ENCODE measurements around the gene PDZK1.

PDZK1 gene

GRCh38 chr1:145706086-145706664 lies 993 bp downstream of the PDZK1 start:
- Histone ChIP-seq H3K36me3 (ENCODE audit: control insufficient read depth, insufficient read depth, low read length) (no peaks in the 10 kb centered on the region), H3K4me3 (ENCODE audit: low read length) (no peak overlapping the region), H3K18ac (ENCODE audit: low read length) (no peak overlapping the region), H3K79me2 (ENCODE audit: control insufficient read depth, insufficient read depth, low read length) (no peaks in the 10 kb centered on the region), H3K23ac (ENCODE audit: low read length) (no peak overlapping the region), H3K56ac (ENCODE audit: low read length) (no peak overlapping the region), H3K27me3 (ENCODE audit: insufficient read depth, low read length, poor library complexity) (no peaks in the 10 kb centered on the region), H4K5ac (ENCODE audit: low read length) (no peak overlapping the region), H2AK5ac (ENCODE audit: low read length) (no peak overlapping the region), H3K27ac (ENCODE audit: low read depth, low read length) (no peak overlapping the region), H2BK15ac (replicated peaks; ENCODE audit: low read depth) (no peak overlapping the region), H2BK5ac (ENCODE audit: low read length) (no peak overlapping the region), H3K4ac (ENCODE audit: low read depth, low read length) (no peak overlapping the region), H3K9ac (ENCODE audit: low read length) (no peak overlapping the region), H3K4me1 (ENCODE audit: control insufficient read depth, low read depth, low read length) (peaks cover 3% of the 10 kb centered on the region), H4K8ac (ENCODE audit: low read depth, low read length) (no peak overlapping the region), H3K4me2 (ENCODE audit: low read length) (no peak overlapping the region), H2BK120ac (ENCODE audit: low read depth, low read length) (no peak overlapping the region), H3K79me1 (ENCODE audit: low read length) (no peaks in the 10 kb centered on the region)
- no CpG with 5 or more reads among the region's 2 CpGs for WGBS (ENCODE audit: extremely low coverage, insufficient coverage, low lambda C conversion rate)
- DNase-seq, result no peak

- no peak overlapping the region for H3K4me3 ChIP-seq (ENCODE audit: low read length)
- no peak overlapping the region for H2BK15ac ChIP-seq (replicated peaks; ENCODE audit: low read depth)
- no CpG with 5 or more reads among the region's 7 CpGs for WGBS (ENCODE audit: extremely low coverage, insufficient coverage, low lambda C conversion rate)
- peaks cover 3% of the 10 kb centered on the region for H3K4me1 ChIP-seq (ENCODE audit: control insufficient read depth, low read depth, low read length)
- H3K79me2 ChIP-seq (ENCODE audit: control insufficient read depth, insufficient read depth, low read length), result no peaks in the 10 kb centered on the region
- H3K56ac ChIP-seq (ENCODE audit: low read length), result no peak overlapping the region
- no peak overlapping the region for H3K4ac ChIP-seq (ENCODE audit: low read depth, low read length)
- no peak overlapping the region for H2AK5ac ChIP-seq (ENCODE audit: low read length)
- H3K9ac ChIP-seq (ENCODE audit: low read length), result no peak overlapping the region
- no peak overlapping the region for H4K8ac ChIP-seq (ENCODE audit: low read depth, low read length)
- H3K27ac ChIP-seq (ENCODE audit: low read depth, low read length), result no peak overlapping the region
- no peak overlapping the region for H3K18ac ChIP-seq (ENCODE audit: low read length)
- no peak for DNase-seq
- no peaks in the 10 kb centered on the region for H3K36me3 ChIP-seq (ENCODE audit: control insufficient read depth, insufficient read depth, low read length)
- no peak overlapping the region for H2BK5ac ChIP-seq (ENCODE audit: low read length)
- no peak overlapping the region for H3K23ac ChIP-seq (ENCODE audit: low read length)
- no peaks in the 10 kb centered on the region for H3K79me1 ChIP-seq (ENCODE audit: low read length)
- no peak overlapping the region for H3K4me2 ChIP-seq (ENCODE audit: low read length)
- H2BK120ac ChIP-seq (ENCODE audit: low read depth, low read length), result no peak overlapping the region
- H3K27me3 ChIP-seq (ENCODE audit: insufficient read depth, low read length, poor library complexity), result no peaks in the 10 kb centered on the region
- H4K5ac ChIP-seq (ENCODE audit: low read length), result no peak overlapping the region
These were observed 1.5 kb downstream of the PDZK1 start for GRCh38 chr1:145705622-145706021.

GRCh38 chr1:145702826-145703225 lies 4.3 kb downstream of the PDZK1 start:
- Histone ChIP-seq H4K8ac (ENCODE audit: low read depth, low read length) (no peak overlapping the region), H3K9ac (ENCODE audit: low read length) (no peak overlapping the region), H3K18ac (ENCODE audit: low read length) (no peak overlapping the region), H3K23ac (ENCODE audit: low read length) (no peak overlapping the region), H2BK15ac (replicated peaks; ENCODE audit: low read depth) (no peak overlapping the region), H3K27me3 (ENCODE audit: insufficient read depth, low read length, poor library complexity) (no peaks in the 10 kb centered on the region), H2BK5ac (ENCODE audit: low read length) (no peak overlapping the region), H3K27ac (ENCODE audit: low read depth, low read length) (no peak overlapping the region), H3K79me2 (ENCODE audit: control insufficient read depth, insufficient read depth, low read length) (no peaks in the 10 kb centered on the region), H4K5ac (ENCODE audit: low read length) (no peak overlapping the region), H3K36me3 (ENCODE audit: control insufficient read depth, insufficient read depth, low read length) (no peaks in the 10 kb centered on the region), H3K4ac (ENCODE audit: low read depth, low read length) (no peak overlapping the region), H2BK120ac (ENCODE audit: low read depth, low read length) (no peak overlapping the region), H3K4me2 (ENCODE audit: low read length) (no peak overlapping the region), H2AK5ac (ENCODE audit: low read length) (no peak overlapping the region), H3K56ac (ENCODE audit: low read length) (no peak overlapping the region), H3K4me3 (ENCODE audit: low read length) (no peak overlapping the region), H3K79me1 (ENCODE audit: low read length) (no peaks in the 10 kb centered on the region), H3K4me1 (ENCODE audit: control insufficient read depth, low read depth, low read length) (peaks cover 3% of the 10 kb centered on the region)
- no peak for DNase-seq
- WGBS (ENCODE audit: extremely low coverage, insufficient coverage, low lambda C conversion rate), result no CpG with 5 or more reads among the region's 7 CpGs

- Histone ChIP-seq H3K36me3 (ENCODE audit: control insufficient read depth, insufficient read depth, low read length) (no peaks in the 10 kb centered on the region), H2BK15ac (replicated peaks; ENCODE audit: low read depth) (no peak overlapping the region), H3K23ac (ENCODE audit: low read length) (no peak overlapping the region), H3K79me2 (ENCODE audit: control insufficient read depth, insufficient read depth, low read length) (no peaks in the 10 kb centered on the region), H4K5ac (ENCODE audit: low read length) (no peak overlapping the region), H3K27ac (ENCODE audit: low read depth, low read length) (no peak overlapping the region), H4K8ac (ENCODE audit: low read depth, low read length) (no peak overlapping the region), H3K56ac (ENCODE audit: low read length) (no peak overlapping the region), H2AK5ac (ENCODE audit: low read length) (no peak overlapping the region), H2BK120ac (ENCODE audit: low read depth, low read length) (no peak overlapping the region), H3K79me1 (ENCODE audit: low read length) (no peaks in the 10 kb centered on the region), H3K4me3 (ENCODE audit: low read length) (no peak overlapping the region), H3K9ac (ENCODE audit: low read length) (no peak overlapping the region), H3K4ac (ENCODE audit: low read depth, low read length) (no peak overlapping the region), H3K18ac (ENCODE audit: low read length) (no peak overlapping the region), H3K4me1 (ENCODE audit: control insufficient read depth, low read depth, low read length) (peaks cover 1% of the 10 kb centered on the region), H3K4me2 (ENCODE audit: low read length) (no peak overlapping the region), H2BK5ac (ENCODE audit: low read length) (no peak overlapping the region), H3K27me3 (ENCODE audit: insufficient read depth, low read length, poor library complexity) (no peaks in the 10 kb centered on the region)
- no peak for DNase-seq
- no CpG with 5 or more reads among the region's 2 CpGs for WGBS (ENCODE audit: extremely low coverage, insufficient coverage, low lambda C conversion rate)
These were observed 5.1 kb downstream of the PDZK1 start for GRCh38 chr1:145702052-145702451.

GRCh38 chr1:145701306-145701862 lies 5.8 kb downstream of the PDZK1 start:
- Histone ChIP-seq H3K4me2 (ENCODE audit: low read length) (no peak overlapping the region), H3K36me3 (ENCODE audit: control insufficient read depth, insufficient read depth, low read length) (no peaks in the 10 kb centered on the region), H2BK5ac (ENCODE audit: low read length) (no peak overlapping the region), H3K79me2 (ENCODE audit: control insufficient read depth, insufficient read depth, low read length) (no peaks in the 10 kb centered on the region), H3K4me1 (ENCODE audit: control insufficient read depth, low read depth, low read length) (no peaks in the 10 kb centered on the region), H3K4ac (ENCODE audit: low read depth, low read length) (no peak overlapping the region), H2BK15ac (replicated peaks; ENCODE audit: low read depth) (no peak overlapping the region), H2BK120ac (ENCODE audit: low read depth, low read length) (no peak overlapping the region), H4K5ac (ENCODE audit: low read length) (no peak overlapping the region), H3K27me3 (ENCODE audit: insufficient read depth, low read length, poor library complexity) (no peaks in the 10 kb centered on the region), H3K23ac (ENCODE audit: low read length) (no peak overlapping the region), H2AK5ac (ENCODE audit: low read length) (no peak overlapping the region), H3K9ac (ENCODE audit: low read length) (no peak overlapping the region), H3K56ac (ENCODE audit: low read length) (no peak overlapping the region), H3K27ac (ENCODE audit: low read depth, low read length) (no peak overlapping the region), H3K79me1 (ENCODE audit: low read length) (no peaks in the 10 kb centered on the region), H3K4me3 (ENCODE audit: low read length) (no peak overlapping the region), H3K18ac (ENCODE audit: low read length) (no peak overlapping the region), H4K8ac (ENCODE audit: low read depth, low read length) (no peak overlapping the region)
- DNase-seq, result no peak
- whole genome bisulfite sequencing (ENCODE audit: extremely low coverage, insufficient coverage, low lambda C conversion rate), result no CpG with 5 or more reads among the region's 2 CpGs

- H3K4ac ChIP-seq (ENCODE audit: low read depth, low read length), result no peak overlapping the region
- no peak overlapping the region for H3K9ac ChIP-seq (ENCODE audit: low read length)
- no peak overlapping the region for H3K4me3 ChIP-seq (ENCODE audit: low read length)
- H3K56ac ChIP-seq (ENCODE audit: low read length), result no peak overlapping the region
- H3K23ac ChIP-seq (ENCODE audit: low read length), result no peak overlapping the region
- H3K79me1 ChIP-seq (ENCODE audit: low read length), result no peaks in the 10 kb centered on the region
- H2BK15ac ChIP-seq (replicated peaks; ENCODE audit: low read depth), result no peak overlapping the region
- H3K4me2 ChIP-seq (ENCODE audit: low read length), result no peak overlapping the region
- H2AK5ac ChIP-seq (ENCODE audit: low read length), result no peak overlapping the region
- no peak overlapping the region for H4K5ac ChIP-seq (ENCODE audit: low read length)
- H2BK5ac ChIP-seq (ENCODE audit: low read length), result no peak overlapping the region
- no peak for DNase-seq
- H4K8ac ChIP-seq (ENCODE audit: low read depth, low read length), result no peak overlapping the region
- H3K4me1 ChIP-seq (ENCODE audit: control insufficient read depth, low read depth, low read length), result no peaks in the 10 kb centered on the region
- no CpG with 5 or more reads among the region's 3 CpGs for WGBS (ENCODE audit: extremely low coverage, insufficient coverage, low lambda C conversion rate)
- no peaks in the 10 kb centered on the region for H3K36me3 ChIP-seq (ENCODE audit: control insufficient read depth, insufficient read depth, low read length)
- no peaks in the 10 kb centered on the region for H3K79me2 ChIP-seq (ENCODE audit: control insufficient read depth, insufficient read depth, low read length)
- H3K27me3 ChIP-seq (ENCODE audit: insufficient read depth, low read length, poor library complexity), result no peaks in the 10 kb centered on the region
- H3K27ac ChIP-seq (ENCODE audit: low read depth, low read length), result no peak overlapping the region
- no peak overlapping the region for H3K18ac ChIP-seq (ENCODE audit: low read length)
- no peak overlapping the region for H2BK120ac ChIP-seq (ENCODE audit: low read depth, low read length)
These were observed 10.6 kb downstream of the PDZK1 start for GRCh38 chr1:145696630-145696960.
